Astrocyte of the spinal cord (primary cell): ENCODE data around the gene ZC3H18.

Experiments
- DNase-seq: peaks from one replicate; pipeline ENCODE4 v3.0.0; 2011; ENCODE audit warnings: low read depth, low spot score
- H3K4me3 ChIP-seq: 2 replicates; pipeline ENCODE4 v1.5.1; 2011; ENCODE audit warnings: low read depth, mild to moderate bottlenecking, low read length, moderate library complexity
- CTCF ChIP-seq: IDR thresholded peaks from 2 replicates; pipeline ENCODE4 v1.5.1; 2012; ENCODE audit warnings: low read depth, mild to moderate bottlenecking, low read length, inconsistent platforms
- in situ Hi-C: cut with HindIII; loops from 2 replicates; pipeline ENCODE4 v1.10.0; 2017; ENCODE audit warnings: low sequenced_read_pairs

Gene ZC3H18

GRCh38 chr16:88525663-88525990 lies 44.6 kb upstream of the ZC3H18 start:
- TF ChIP-seq CTCF, result no peak
- no peak overlapping the region for H3K4me3 ChIP-seq
- no peak for DNase-seq
- in situ Hi-C loops, result no loop called here

- no peak for TF ChIP-seq CTCF
- in situ Hi-C loops, result no loop called here
- no peak overlapping the region for H3K4me3 ChIP-seq
- no peak for DNase-seq
Observed at GRCh38 chr16:88526008-88526905, 43.9 kb upstream of the ZC3H18 start.

- TF ChIP-seq CTCF, result no peak
- no peak overlapping the region for H3K4me3 ChIP-seq
- DNase-seq, result no peak
- in situ Hi-C loops, result no loop called here
Observed at GRCh38 chr16:88526906-88527185, 43.4 kb upstream of the ZC3H18 start.

- in situ Hi-C loops, result no loop called here
- DNase-seq, result peak; percentile 34
- no peak overlapping the region for H3K4me3 ChIP-seq
- peak; percentile 84 for TF ChIP-seq CTCF
Observed at GRCh38 chr16:88527186-88527936, 42.8 kb upstream of the ZC3H18 start.

GRCh38 chr16:88527937-88528743 lies 42.1 kb upstream of the ZC3H18 start:
- DNase-seq, result no peak
- in situ Hi-C loops, result no loop called here
- no peak for TF ChIP-seq CTCF
- no peak overlapping the region for H3K4me3 ChIP-seq

GRCh38 chr16:88528902-88529318 lies 41.3 kb upstream of the ZC3H18 start:
- in situ Hi-C loops, result no loop called here
- no peak for TF ChIP-seq CTCF
- no peak overlapping the region for H3K4me3 ChIP-seq
- no peak for DNase-seq
